Measurements from ENCODE around the gene COLEC11. TPM values are rescaled to one million over a fixed set of nuclear protein-coding genes. Genes with fewer than 3 reads are reported as not detected.

The COLEC11 gene
- total RNA-seq, 2 donors from 2014 or later: not detected

DNA sequence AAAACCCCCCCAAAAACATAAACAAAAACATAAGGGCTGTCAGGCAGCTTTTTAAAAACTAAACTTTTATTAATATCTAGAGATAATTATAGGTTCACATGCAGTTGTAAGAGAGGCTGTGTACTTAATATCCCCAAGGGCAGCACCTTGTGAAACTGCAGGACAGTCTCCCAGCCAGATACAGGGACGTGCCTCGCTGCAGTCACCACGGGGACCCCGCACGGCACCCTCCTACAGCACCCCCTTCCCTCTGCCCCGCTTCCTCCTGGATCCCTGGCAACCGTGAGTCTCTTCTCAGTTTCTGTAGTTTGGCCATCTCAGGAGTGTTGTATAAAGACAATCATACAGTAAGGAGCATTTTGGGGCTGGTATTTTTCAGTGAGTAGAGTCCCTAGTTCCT, 6.8 kb upstream of the COLEC11 start:
- DNase-seq (no peak), ATAC-seq (no peak)
- H3K9me3 ChIP-seq (ENCODE audit: control insufficient read depth, low read length, poor library complexity, severe bottlenecking): no peaks in the 10 kb centered on the region
- Mint-ChIP-seq H3K4me3 (no peak overlapping the region), H3K27me3 (no peaks in the 10 kb centered on the region), H3K36me3 (ENCODE audit: low read depth) (peaks cover 2% of the 10 kb centered on the region), H3K4me1 (no peaks in the 10 kb centered on the region), H3K27ac (no peak overlapping the region)

GRCh38 chr2:3589086-3589485, 5.8 kb upstream of the COLEC11 start:
- DNase-seq (no peak), ATAC-seq (no peak)
- no peaks in the 10 kb centered on the region for H3K27me3 Mint-ChIP-seq
- H3K9me3 ChIP-seq (ENCODE audit: control insufficient read depth, low read length, poor library complexity, severe bottlenecking): no peaks in the 10 kb centered on the region
- no peaks in the 10 kb centered on the region for H3K4me1 Mint-ChIP-seq
- no peak overlapping the region for H3K4me3 Mint-ChIP-seq
- no peak overlapping the region for H3K27ac Mint-ChIP-seq
- peaks cover 2% of the 10 kb centered on the region for H3K36me3 Mint-ChIP-seq (ENCODE audit: low read depth)

DNA sequence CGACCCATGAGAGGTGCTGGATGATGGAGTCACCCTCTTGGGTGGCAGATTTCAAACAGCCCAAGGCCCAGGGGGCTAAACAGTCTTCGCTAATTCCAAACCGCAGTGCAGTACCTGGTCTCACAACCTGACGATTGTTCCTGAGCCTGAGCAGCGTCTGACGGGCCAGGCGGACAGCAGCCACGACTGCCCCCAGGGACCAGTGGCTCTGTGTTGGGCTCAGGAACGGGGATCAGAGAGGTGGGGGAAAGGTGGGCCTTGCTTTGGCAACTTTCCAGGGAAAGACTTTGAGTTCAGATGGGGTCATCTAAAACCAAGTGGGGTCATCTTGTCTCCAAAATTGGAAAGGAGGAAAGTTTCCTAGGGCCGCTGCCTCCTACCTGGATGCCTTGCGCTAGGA, 492 bp downstream of the COLEC11 start:
- Mint-ChIP-seq H3K4me3 (no peak overlapping the region), H3K4me1 (peaks cover 7% of the 10 kb centered on the region), H3K36me3 (ENCODE audit: low read depth) (no peaks in the 10 kb centered on the region), H3K27me3 (peaks cover 24% of the 10 kb centered on the region), H3K27ac (no peak overlapping the region)
- no peak for ATAC-seq
- no peak for DNase-seq
- no peaks in the 10 kb centered on the region for H3K9me3 ChIP-seq (ENCODE audit: control insufficient read depth, low read length, poor library complexity, severe bottlenecking)

DNA sequence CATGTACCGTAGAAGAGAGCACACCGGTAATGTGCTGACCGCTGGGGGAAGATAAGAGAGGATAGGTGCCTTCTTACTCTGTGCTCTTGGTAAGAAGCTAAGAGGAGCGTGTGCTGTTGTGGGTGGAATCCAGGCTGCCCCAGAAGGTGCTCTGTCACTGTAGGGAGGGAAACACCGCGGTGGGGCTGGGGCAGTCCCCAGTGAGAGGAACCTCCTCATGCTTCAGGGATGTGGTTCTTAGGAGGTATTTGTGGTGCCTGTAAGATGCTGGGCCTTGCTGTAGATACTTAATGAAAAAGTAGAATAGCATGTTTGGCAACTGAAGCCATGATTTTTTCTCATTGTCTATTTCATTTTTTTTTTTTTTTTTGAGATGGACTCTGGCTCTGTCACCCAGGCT, 1.1 kb downstream of the COLEC11 start:
- Mint-ChIP-seq H3K4me1 (peaks cover 7% of the 10 kb centered on the region), H3K27me3 (peaks cover 24% of the 10 kb centered on the region), H3K27ac (no peak overlapping the region), H3K4me3 (no peak overlapping the region), H3K36me3 (ENCODE audit: low read depth) (no peaks in the 10 kb centered on the region)
- ATAC-seq (peak; percentile 73), DNase-seq (no peak)
- no peaks in the 10 kb centered on the region for H3K9me3 ChIP-seq (ENCODE audit: control insufficient read depth, low read length, poor library complexity, severe bottlenecking)

DNA sequence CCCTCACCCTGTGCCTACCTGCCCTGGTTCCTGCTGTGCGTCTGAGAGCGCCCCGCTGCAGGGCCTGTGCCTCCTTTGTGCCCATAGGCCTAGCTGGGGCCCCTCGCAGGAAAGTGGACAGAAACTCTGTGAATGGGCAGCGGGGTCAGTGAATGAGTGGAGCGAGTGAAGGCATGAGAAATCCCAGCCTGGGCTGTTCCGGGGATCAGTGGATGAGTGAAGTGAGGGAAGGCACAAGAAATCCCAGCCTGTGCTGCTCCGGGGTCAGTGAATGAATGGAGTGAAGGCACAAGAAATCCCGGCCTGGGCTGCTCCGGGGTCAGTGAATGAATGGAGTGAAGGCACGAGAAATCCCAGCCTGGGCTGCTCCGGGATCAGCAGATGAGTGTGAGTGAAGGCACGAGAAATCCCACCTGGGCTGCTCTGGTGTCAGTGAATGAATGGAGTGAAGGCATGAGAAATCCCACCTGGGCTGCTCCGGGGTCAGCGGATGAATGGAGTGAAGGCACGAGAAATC, 2.0 kb downstream of the COLEC11 start:
- Mint-ChIP-seq H3K4me1 (peaks cover 7% of the 10 kb centered on the region), H3K27ac (no peak overlapping the region), H3K36me3 (ENCODE audit: low read depth) (no peaks in the 10 kb centered on the region), H3K27me3 (peaks cover 24% of the 10 kb centered on the region), H3K4me3 (no peak overlapping the region)
- DNase-seq: no peak
- no peak for ATAC-seq
- H3K9me3 ChIP-seq (ENCODE audit: control insufficient read depth, low read length, poor library complexity, severe bottlenecking): no peaks in the 10 kb centered on the region

DNA sequence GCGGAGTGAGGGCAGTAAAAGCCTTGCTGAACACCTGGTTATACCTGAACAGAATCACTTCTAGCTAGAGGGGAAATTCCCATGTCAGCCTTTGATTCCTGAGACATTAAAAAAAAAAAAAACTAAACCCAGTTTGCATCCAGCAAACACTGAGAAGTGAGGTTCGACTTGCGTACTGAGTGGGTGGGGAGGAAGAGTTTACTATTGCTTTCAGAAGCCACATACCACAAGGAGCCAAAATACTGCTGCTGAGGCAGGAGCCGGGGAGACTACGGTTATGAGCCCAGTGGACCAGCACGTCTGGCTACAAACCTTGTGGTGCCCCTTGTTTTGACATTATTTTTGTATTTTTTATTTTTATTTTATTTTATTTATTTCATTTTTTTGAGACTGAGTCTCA, 2.7 kb downstream of the COLEC11 start:
- ATAC-seq: peak; percentile 45
- Mint-ChIP-seq H3K36me3 (ENCODE audit: low read depth) (peaks cover 2% of the 10 kb centered on the region), H3K4me1 (peaks cover 10% of the 10 kb centered on the region), H3K4me3 (no peak overlapping the region), H3K27ac (no peak overlapping the region), H3K27me3 (peaks cover 27% of the 10 kb centered on the region)
- no peak for DNase-seq
- H3K9me3 ChIP-seq (ENCODE audit: control insufficient read depth, low read length, poor library complexity, severe bottlenecking): no peaks in the 10 kb centered on the region

DNA sequence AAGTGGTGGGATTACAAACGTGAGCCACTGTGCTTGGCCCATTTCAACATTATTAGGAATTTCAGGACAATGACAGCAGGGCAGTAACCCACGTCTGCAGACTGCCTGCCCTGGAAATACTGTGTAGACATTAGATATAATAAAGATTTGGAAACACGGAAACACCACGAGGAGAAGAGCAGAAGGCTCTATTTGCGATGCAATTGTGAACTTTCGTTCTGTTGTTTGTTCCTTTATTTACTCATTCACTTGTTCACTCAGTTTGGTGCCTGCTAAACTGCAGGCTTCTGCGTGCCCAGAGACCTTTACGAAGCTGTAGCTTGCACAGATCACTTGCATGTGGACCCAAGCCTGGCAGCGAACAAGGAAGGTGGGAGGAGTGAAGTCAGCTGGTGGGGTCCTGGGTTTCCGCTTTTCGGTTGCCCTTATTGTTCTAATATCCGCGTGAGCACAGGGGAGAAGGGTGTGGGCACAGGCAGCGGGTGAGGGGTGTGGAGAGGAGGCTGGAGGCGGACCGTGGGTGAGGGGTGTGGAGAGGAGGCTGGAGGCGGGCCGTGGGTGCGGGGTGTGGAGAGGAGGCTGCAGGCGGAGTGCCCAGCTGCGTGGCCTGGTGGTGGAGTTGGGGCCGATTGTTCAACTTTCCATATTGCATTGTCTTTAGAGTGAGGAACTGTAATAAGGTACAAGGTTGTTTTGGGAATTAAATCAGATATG, 3.4 kb downstream of the COLEC11 start:
- no peak overlapping the region for H3K4me3 Mint-ChIP-seq
- H3K36me3 Mint-ChIP-seq (ENCODE audit: low read depth): peaks cover 4% of the 10 kb centered on the region
- H3K4me1 Mint-ChIP-seq: peaks cover 12% of the 10 kb centered on the region
- ATAC-seq: no peak
- H3K27me3 Mint-ChIP-seq: peaks cover 33% of the 10 kb centered on the region
- no peak for DNase-seq
- H3K9me3 ChIP-seq (ENCODE audit: control insufficient read depth, low read length, poor library complexity, severe bottlenecking): no peaks in the 10 kb centered on the region
- no peak overlapping the region for H3K27ac Mint-ChIP-seq

- H3K27me3 Mint-ChIP-seq: peaks cover 33% of the 10 kb centered on the region
- H3K4me3 Mint-ChIP-seq: no peak overlapping the region
- DNase-seq: no peak
- H3K4me1 Mint-ChIP-seq: peaks cover 12% of the 10 kb centered on the region
- H3K36me3 Mint-ChIP-seq (ENCODE audit: low read depth): peaks cover 4% of the 10 kb centered on the region
- H3K9me3 ChIP-seq (ENCODE audit: control insufficient read depth, low read length, poor library complexity, severe bottlenecking): no peaks in the 10 kb centered on the region
- no peak overlapping the region for H3K27ac Mint-ChIP-seq
- ATAC-seq: no peak
Measured at GRCh38 chr2:3598912-3599854, 4.3 kb downstream of the COLEC11 start.

DNA sequence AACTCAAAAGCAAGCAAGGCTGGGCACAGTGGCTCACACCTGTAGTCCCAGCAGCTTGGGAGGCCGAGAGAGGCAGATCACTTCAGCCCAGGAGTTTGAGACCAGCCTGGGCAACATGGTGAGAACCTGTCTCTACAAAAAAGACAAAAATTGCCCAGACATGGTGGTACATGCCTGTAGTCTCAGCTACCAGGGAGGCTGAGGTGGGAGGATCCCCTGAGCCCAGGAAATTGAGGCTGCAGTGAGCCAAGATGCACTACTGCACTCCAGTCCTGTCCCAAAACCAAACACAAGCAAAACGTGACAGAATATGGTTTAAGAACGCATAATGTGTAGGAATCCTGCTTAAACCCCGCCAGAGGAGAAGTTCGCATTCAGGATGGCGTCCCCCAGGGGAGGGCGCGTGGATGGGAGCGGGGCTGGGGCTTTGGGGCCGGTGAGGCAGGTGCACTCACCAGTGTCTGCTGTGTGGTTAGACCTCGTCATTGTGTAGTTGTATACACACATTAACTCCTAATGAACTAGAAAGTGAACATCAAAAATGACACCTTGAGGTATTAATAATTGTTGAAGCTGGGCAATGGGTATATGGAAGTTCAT, 5.4 kb downstream of the COLEC11 start:
- ATAC-seq (no peak), DNase-seq (no peak)
- H3K4me1 Mint-ChIP-seq: peaks cover 15% of the 10 kb centered on the region
- no peaks in the 10 kb centered on the region for H3K9me3 ChIP-seq (ENCODE audit: control insufficient read depth, low read length, poor library complexity, severe bottlenecking)
- H3K36me3 Mint-ChIP-seq (ENCODE audit: low read depth): peaks cover 4% of the 10 kb centered on the region
- H3K27me3 Mint-ChIP-seq: peaks cover 24% of the 10 kb centered on the region
- H3K27ac Mint-ChIP-seq: no peak overlapping the region
- no peak overlapping the region for H3K4me3 Mint-ChIP-seq

DNA sequence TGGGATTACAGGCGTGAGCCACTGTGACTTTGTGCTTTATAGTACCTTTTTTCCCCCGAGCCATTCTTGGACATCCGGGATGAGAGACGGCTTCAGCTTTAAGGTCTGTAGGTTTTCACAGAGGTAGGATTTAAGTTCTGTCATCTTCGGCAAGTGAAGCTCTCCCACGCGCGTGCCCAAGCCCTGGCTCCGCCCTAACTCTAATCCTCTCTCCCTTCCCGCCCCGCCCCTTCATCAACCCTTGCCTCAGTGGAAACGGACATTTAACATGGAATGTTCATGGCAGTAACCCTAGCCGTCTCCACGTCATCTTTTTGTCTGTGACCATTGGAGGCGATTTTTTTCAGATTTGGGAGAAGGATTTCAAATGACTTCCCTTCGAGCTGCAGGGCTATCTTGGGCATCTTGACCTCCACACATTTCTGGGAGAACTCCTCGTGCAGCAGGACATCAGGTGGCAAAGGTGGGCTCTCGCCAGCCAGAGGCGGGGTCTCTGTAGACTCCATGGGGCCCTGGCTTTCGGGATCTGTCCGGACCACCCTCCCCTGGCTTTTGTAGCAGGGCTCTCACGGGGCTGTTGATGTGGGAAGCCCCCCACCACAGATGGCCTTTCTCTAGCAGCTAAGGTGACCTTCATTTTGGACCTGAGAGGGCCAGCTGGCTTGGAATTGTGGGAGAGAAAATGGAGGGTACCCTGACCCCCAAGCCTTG, 6.8 kb downstream of the COLEC11 start:
- peaks cover 14% of the 10 kb centered on the region for H3K4me1 Mint-ChIP-seq
- DNase-seq (no peak), ATAC-seq (no peak)
- no peaks in the 10 kb centered on the region for H3K9me3 ChIP-seq (ENCODE audit: control insufficient read depth, low read length, poor library complexity, severe bottlenecking)
- H3K27ac Mint-ChIP-seq: no peak overlapping the region
- no peak overlapping the region for H3K4me3 Mint-ChIP-seq
- H3K27me3 Mint-ChIP-seq: peaks cover 17% of the 10 kb centered on the region
- H3K36me3 Mint-ChIP-seq (ENCODE audit: low read depth): peaks cover 4% of the 10 kb centered on the region

DNA sequence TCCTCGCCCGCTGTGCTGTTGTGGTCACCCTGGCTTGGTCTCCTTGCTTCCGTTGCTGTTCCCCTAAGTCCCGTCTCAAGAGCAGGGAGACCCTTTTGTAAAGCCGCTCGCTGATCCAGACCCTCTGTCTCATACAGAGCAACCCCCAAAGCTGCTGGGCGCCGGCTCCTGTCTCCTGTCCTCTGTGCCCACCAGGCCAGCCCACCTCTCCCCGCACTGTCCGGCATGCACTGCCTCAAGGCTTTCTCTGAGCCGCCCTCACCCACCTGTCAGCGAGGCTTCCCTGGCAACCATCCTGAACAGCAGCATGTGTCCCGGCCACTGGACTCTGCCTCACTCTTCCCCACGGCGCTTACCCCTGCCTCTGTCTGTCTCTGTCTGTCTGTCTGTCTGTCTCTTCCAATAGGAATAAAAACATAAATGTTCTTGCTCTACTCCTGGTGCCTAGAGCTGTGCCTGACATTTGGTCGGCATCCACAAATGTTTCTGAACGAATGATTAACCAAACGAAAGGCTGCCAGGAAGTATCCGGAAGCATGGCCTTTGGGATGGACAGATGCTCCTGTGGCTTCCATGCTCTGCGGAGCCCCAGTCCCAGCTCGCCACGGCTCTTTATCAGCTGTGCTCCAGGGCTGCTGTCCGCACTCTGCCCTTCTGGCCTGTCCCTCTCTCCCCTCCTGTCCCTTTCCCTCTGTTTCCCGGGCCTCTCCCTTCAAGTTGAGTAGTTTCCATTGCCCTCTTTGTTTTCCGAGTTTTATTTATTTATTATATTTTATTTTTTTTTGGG, 7.8 kb downstream of the COLEC11 start:
- no peaks in the 10 kb centered on the region for H3K9me3 ChIP-seq (ENCODE audit: control insufficient read depth, low read length, poor library complexity, severe bottlenecking)

DNA sequence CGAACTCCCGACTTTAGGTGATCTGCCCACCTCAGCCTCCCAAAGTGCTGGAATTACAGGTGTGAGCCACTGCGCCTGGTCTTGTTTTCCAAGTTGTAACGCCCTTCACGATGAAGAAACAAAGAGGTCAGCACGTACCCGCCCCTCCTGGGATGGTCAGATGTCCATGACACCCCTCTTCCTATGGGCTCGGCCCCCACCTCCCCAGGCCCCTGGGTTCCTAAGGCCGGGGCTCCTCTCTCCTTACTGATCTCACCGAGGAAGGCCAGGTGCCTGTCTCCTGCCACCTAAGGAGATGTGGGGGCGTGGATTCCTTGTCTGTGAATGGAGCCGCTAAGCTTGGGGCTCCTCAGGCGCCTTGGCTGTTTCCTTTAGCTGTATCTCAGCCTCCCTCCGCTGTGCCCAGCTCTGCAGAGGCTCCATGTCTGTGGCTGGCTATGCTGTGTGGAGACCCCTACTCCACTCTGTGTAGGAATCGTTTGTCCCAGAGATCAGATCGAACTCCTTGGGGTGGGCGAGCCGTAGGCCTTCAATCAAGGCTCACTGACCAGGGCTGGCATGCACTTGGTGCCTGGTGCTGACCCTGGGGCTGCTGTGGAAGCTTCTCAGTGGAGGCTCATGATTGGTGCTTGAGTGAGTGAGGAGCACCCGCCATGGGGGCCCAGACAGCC, 8.8 kb downstream of the COLEC11 start:
- Mint-ChIP-seq H3K4me3 (no peak overlapping the region), H3K27ac (no peak overlapping the region), H3K4me1 (peaks cover 9% of the 10 kb centered on the region), H3K36me3 (ENCODE audit: low read depth) (peaks cover 4% of the 10 kb centered on the region), H3K27me3 (peaks cover 8% of the 10 kb centered on the region)
- no peak for ATAC-seq
- H3K9me3 ChIP-seq (ENCODE audit: control insufficient read depth, low read length, poor library complexity, severe bottlenecking): no peaks in the 10 kb centered on the region
- DNase-seq: no peak

More for the DNA sequence above, 7.8 kb downstream of the COLEC11 start:
- H3K27me3 Mint-ChIP-seq: peaks cover 8% of the 10 kb centered on the region
- peaks cover 4% of the 10 kb centered on the region for H3K36me3 Mint-ChIP-seq (ENCODE audit: low read depth)
- ATAC-seq (no peak), DNase-seq (no peak)
- no peak overlapping the region for H3K4me3 Mint-ChIP-seq
- H3K27ac Mint-ChIP-seq: no peak overlapping the region
- H3K4me1 Mint-ChIP-seq: peaks cover 9% of the 10 kb centered on the region

All from T-helper 17 cell (primary cell).